IPS-11a (cell line): Measurements from ENCODE around the gene DDX47.

Source experiments
- H3K4me3 ChIP-seq: one replicate; pipeline ENCODE4 v1.5.1; 2013; ENCODE audit warnings: low read depth, low read length, control low read depth

Gene DDX47

GRCh38 chr12:12813120-12814101, at the start of gene DDX47:
DDX47 (plus strand) TSS chr12:12813346; CDS start chr12:12813368, 22 bp downstream.
- peak within 1 kb of the TSS; percentile 99 for H3K4me3 ChIP-seq

GRCh38 chr12:12764824-12765223, 48.3 kb upstream of the DDX47 start:
- no peak overlapping the region for H3K4me3 ChIP-seq

- H3K4me3 ChIP-seq: no peak overlapping the region
Measured at GRCh38 chr12:12770262-12770661, 42.9 kb upstream of the DDX47 start.

- H3K4me3 ChIP-seq: no peak overlapping the region
Measured at GRCh38 chr12:12774791-12775190, 38.4 kb upstream of the DDX47 start.

GRCh38 chr12:12776261-12776660, 36.9 kb upstream of the DDX47 start:
- no peak overlapping the region for H3K4me3 ChIP-seq

GRCh38 chr12:12777092-12777491, 36.1 kb upstream of the DDX47 start:
- no peak overlapping the region for H3K4me3 ChIP-seq

- H3K4me3 ChIP-seq: no peak overlapping the region
Measured at GRCh38 chr12:12779007-12779406, 34.1 kb upstream of the DDX47 start.

- H3K4me3 ChIP-seq: no peak overlapping the region
Measured at GRCh38 chr12:12779529-12779928, 33.6 kb upstream of the DDX47 start.

GRCh38 chr12:12784116-12784515, 29.0 kb upstream of the DDX47 start:
- no peak overlapping the region for H3K4me3 ChIP-seq

- H3K4me3 ChIP-seq: no peak within 1 kb of the TSS
Measured at GRCh38 chr12:12784911-12785814, 28.0 kb upstream of the DDX47 start, which contains the start of gene APOLD1. APOLD1 (plus strand) TSS chr12:12785659; CDS start chr12:12785692, 33 bp downstream.

GRCh38 chr12:12786351-12786705, 26.8 kb upstream of the DDX47 start:
- peak overlapping the region; percentile 6 for H3K4me3 ChIP-seq

GRCh38 chr12:12786706-12787601, 26.2 kb upstream of the DDX47 start:
- H3K4me3 ChIP-seq: peak overlapping the region; percentile 45

- no peak overlapping the region for H3K4me3 ChIP-seq
Measured at GRCh38 chr12:12788131-12788530, 25.0 kb upstream of the DDX47 start.

- H3K4me3 ChIP-seq: no peak overlapping the region
Measured at GRCh38 chr12:12788675-12789368, 24.3 kb upstream of the DDX47 start.

GRCh38 chr12:12790956-12791355, 22.2 kb upstream of the DDX47 start:
- no peak overlapping the region for H3K4me3 ChIP-seq

GRCh38 chr12:12791756-12792369, 21.3 kb upstream of the DDX47 start:
- H3K4me3 ChIP-seq: no peak overlapping the region

- no peak overlapping the region for H3K4me3 ChIP-seq
Measured at GRCh38 chr12:12792421-12792820, 20.7 kb upstream of the DDX47 start.

- no peak overlapping the region for H3K4me3 ChIP-seq
Measured at GRCh38 chr12:12794686-12795085, 18.5 kb upstream of the DDX47 start.

- H3K4me3 ChIP-seq: no peak overlapping the region
Measured at GRCh38 chr12:12796171-12796570, 17.0 kb upstream of the DDX47 start.
